Stimulated activated effector memory CD8-positive, alpha-beta T cell treated with anti-CD3 and anti-CD28 coated beads, Interleukin-12 subunit alpha, Interleukin-12 subunit beta, amount 100 ng/mL, for 72 hours (primary cell): ENCODE data around the gene CEP170.
A peak's percentile ranks its signal among the peaks of the same experiment; 100 is the strongest.

Experiments used
- ATAC-seq: fragments of 150-1000 bp; cut with Tn5 transposase; 2 replicates; pipeline ENCODE4 v1.10.0; 2021
- DNase-seq, 2 donors: peaks; one replicate each; pipeline ENCODE4 v3.0.0; 2021 to 2022; ENCODE audit warnings: low spot score in 2 of 2
- H3K27ac Mint-ChIP-seq: one replicate; pipeline ENCODE4 v1.8.0; 2022; ENCODE audit warnings: mild to moderate bottlenecking, mixed read lengths
- H3K36me3 Mint-ChIP-seq: one replicate; pipeline ENCODE4 v1.8.0; 2022; ENCODE audit warnings: mild to moderate bottlenecking, mixed read lengths
- H3K4me1 Mint-ChIP-seq: one replicate; pipeline ENCODE4 v1.8.0; 2022; ENCODE audit warnings: mixed read lengths
- H3K4me3 Mint-ChIP-seq: one replicate; pipeline ENCODE4 v1.8.0; 2022; ENCODE audit warnings: mild to moderate bottlenecking, mixed read lengths
- H3K9me3 Mint-ChIP-seq: one replicate; pipeline ENCODE4 v1.8.0; 2022; ENCODE audit warnings: mixed read lengths

Gene CEP170

DNA sequence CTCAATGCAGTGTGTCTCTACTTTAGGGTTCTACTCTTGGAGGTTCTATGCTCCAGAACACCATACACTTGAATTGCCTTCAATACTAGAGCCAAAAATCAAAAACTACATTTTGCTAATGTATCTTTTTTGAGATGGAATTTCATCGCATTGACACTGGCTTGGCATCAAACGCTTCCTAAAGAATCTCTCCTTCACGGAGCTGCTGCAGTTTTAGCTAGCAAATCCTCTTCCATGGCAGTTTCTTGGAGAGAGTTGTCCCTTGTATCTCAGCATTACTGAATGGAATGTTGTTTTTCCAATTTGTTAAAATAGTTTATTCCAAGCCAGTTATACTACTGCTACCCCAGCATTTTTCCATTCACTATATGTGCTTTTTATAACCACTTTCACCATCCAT lies 18.4 kb upstream of the CEP170 start:
- no peaks in the 10 kb centered on the region for H3K9me3 Mint-ChIP-seq
- H3K27ac Mint-ChIP-seq = no peak overlapping the region
- H3K4me1 Mint-ChIP-seq = no peaks in the 10 kb centered on the region
- no peak overlapping the region for H3K4me3 Mint-ChIP-seq
- no peak for ATAC-seq
- H3K36me3 Mint-ChIP-seq = peaks cover 33% of the 10 kb centered on the region
- no peak for DNase-seq

DNA sequence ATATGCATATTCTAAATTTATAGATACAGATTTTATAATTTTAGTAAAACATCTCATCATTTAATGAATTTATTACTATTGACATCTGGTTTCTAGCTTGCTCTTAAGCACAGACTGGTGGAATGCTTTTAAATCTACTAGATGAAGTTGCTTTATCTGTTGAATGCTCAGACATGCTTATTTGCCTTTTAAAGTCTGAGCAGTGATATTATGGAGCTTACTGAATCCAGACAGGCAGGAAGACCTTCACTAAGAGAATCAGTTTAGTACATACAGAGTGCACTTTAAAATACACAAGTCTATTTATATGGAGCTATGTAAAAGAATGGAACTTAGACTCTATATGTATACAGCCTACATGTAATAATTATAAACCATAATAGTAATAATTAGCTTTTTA lies 17.3 kb upstream of the CEP170 start:
- no peak for ATAC-seq
- Mint-ChIP-seq H3K4me3 (no peak overlapping the region), H3K36me3 (peaks cover 33% of the 10 kb centered on the region), H3K9me3 (no peaks in the 10 kb centered on the region), H3K27ac (no peak overlapping the region), H3K4me1 (no peaks in the 10 kb centered on the region)
- DNase-seq = no peak

DNA sequence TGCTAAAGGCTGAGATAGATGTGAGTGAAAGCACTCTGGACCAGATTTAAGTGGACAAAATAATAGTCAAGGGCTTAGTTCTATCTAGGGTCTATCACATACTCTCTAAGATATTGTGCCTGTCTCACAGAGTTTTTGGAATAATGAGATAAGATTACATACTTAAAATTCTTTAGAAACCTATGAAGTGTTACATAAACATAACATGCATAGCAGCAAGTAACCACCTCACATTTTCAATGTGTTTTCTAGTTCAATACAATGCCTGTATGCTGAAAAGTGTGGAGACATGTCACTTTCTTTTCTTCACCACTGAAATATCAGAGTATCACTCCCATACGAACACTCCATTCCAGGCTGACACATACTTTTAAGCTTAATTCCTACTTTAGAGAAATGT lies 16.9 kb upstream of the CEP170 start:
- Mint-ChIP-seq H3K36me3 (peaks cover 33% of the 10 kb centered on the region), H3K4me1 (no peaks in the 10 kb centered on the region), H3K27ac (no peak overlapping the region), H3K9me3 (no peaks in the 10 kb centered on the region), H3K4me3 (no peak overlapping the region)
- DNase-seq (no peak), ATAC-seq (no peak)

DNA sequence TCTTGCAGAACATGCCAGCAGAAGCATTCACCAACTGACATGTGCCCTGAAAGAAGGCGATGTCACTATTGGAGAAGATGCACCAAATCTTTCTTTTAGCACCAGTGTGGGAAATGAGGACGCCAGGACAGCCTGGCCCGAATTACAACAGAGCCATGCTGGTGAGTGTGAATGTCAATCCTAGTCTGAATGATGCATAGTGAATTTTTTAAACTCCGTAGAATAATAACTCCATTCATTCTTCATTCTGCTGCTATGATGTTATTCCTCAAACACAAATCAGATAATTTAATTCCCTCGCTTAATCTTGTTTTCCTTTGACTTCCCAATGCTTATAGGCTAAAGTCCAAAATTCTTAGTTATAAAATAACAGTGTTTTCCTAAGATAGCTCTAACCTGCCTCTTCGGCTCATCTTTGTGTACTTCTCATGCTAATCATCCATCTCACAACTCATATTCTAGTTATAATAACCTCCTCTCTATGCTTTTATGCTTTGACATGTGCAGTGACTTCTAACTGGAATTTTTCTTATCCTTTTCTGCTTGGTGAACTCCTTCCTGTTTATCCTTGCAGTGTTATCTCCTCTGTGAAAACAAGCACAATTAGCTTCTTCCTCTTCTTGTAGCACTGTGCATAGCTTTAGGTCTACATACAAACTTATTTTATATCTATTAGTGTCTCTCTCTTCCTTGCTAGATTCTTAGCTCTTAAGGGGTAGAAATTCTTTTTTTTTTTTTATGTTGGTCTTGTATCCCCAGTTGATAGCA lies 15.2 kb upstream of the CEP170 start:
- DNase-seq (no peak), ATAC-seq (no peak)
- Mint-ChIP-seq H3K4me3 (no peak overlapping the region), H3K27ac (no peak overlapping the region), H3K4me1 (no peaks in the 10 kb centered on the region), H3K36me3 (peaks cover 29% of the 10 kb centered on the region), H3K9me3 (no peaks in the 10 kb centered on the region)

DNA sequence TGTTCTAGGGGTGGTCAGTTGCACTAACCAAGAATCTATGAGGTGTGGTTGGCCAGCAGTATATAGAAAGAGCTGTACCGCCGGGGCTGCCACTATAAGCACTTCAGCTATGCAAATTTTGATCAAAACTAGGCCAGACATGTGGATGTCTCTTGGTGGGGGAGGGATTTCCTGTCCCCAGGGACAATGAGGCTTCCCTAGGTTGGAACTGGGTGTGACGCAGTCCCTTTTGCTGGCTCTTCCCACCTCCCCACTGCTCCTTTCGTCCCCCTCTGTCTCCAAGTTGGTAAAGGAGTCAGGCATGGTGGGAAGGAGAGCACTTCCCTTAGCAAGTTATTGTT lies 14.3 kb upstream of the CEP170 start:
- Mint-ChIP-seq H3K4me1 (peaks cover 5% of the 10 kb centered on the region), H3K9me3 (no peaks in the 10 kb centered on the region), H3K36me3 (peaks cover 21% of the 10 kb centered on the region), H3K4me3 (no peak overlapping the region), H3K27ac (no peak overlapping the region)
- no peak for ATAC-seq
- DNase-seq = no peak

DNA sequence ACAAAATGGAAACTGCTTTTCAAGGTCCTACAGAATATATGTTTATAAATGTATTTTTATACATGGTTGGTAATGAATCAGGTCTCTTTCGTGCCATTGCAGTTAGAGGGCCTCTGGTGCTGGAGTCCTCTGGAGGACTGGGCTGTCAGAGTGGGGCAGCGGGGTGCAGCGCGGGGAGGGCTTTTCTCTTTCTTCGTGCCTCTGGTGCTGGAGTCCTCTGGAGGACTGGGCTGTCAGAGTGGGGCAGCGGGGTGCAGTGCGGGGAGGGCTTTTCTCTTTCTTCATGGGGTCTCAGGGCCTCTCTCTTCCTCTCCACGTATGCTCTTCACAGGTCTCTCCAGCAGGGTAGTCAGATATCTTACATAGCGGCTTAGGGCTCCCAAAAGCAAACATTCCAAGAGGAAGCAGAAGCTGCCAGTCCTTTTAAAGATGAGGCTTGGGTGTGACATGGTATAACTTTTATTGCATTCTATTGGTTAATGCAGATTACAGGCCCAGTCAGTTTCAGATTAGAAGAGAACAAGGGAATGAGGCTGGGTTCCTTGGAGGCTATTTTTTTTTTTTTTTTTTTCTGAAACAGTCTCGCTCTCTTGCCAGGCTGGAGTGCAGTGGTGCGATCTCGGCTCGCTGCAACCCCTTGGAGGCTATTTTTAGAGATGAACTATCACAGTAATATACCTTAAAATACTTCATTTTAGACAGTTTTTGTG lies 13.8 kb upstream of the CEP170 start:
- peaks cover 8% of the 10 kb centered on the region for H3K4me1 Mint-ChIP-seq
- no peaks in the 10 kb centered on the region for H3K9me3 Mint-ChIP-seq
- H3K27ac Mint-ChIP-seq = no peak overlapping the region
- H3K4me3 Mint-ChIP-seq = no peak overlapping the region
- H3K36me3 Mint-ChIP-seq = peaks cover 18% of the 10 kb centered on the region
- DNase-seq (no peak), ATAC-seq (no peak)

DNA sequence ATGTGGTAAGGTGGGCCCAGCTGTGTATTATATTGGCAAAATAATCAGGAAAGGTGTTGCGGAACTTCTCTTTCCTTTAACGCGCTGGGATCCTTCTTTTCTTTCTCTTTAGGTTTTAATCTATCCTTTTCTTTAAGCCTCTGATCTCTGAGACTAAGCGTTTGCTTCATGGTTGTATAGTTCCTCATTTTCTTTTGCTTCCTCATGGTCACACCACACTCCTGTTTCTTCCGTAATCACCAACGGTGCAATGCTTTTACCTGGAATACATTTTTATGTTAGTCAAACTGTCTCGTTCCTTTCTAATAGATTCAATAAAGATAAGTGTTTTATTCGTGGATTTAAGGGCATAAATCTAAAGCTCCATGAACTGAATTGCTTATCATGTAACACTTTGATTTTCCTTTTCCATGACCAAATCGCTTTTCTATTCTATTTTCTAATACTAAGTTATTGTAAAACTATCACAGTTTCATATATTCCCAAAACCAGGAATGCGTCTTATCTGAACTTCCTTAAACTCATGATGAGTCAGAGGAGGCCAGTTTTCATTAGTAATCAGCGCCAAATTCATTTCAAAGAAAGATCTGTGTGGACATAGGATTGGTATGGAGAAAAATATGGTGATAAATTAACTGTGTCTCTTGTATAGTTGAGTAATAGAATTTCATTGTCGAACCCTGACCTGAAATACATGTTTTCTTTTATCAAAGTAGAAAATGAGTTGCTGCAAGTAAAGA lies 13.0 kb upstream of the CEP170 start:
- no peak overlapping the region for H3K27ac Mint-ChIP-seq
- H3K4me1 Mint-ChIP-seq = peaks cover 8% of the 10 kb centered on the region
- DNase-seq = no peak
- peaks cover 14% of the 10 kb centered on the region for H3K36me3 Mint-ChIP-seq
- H3K4me3 Mint-ChIP-seq = no peak overlapping the region
- no peaks in the 10 kb centered on the region for H3K9me3 Mint-ChIP-seq
- ATAC-seq = no peak

DNA sequence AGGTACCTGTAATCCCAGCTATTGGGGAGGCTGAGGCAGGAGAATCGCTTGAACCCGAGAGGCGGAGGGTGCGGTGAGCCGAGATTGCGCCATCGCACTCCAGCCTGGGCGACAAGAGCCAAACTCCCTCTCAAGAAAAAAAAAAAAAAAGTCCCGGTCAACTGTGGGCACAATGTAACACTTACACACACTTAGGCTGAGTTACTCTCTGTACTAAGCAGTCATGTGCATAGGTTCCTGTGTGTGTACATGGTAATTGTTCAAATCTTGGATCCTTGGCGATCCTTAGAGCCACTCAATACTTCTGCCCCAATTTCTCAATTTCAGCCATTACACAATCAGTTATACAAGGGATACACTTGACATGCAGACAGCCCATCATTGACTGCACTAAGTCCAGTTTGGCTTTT lies 12.4 kb upstream of the CEP170 start:
- no peaks in the 10 kb centered on the region for H3K9me3 Mint-ChIP-seq
- H3K4me3 Mint-ChIP-seq = no peak overlapping the region
- H3K36me3 Mint-ChIP-seq = peaks cover 14% of the 10 kb centered on the region
- no peak overlapping the region for H3K27ac Mint-ChIP-seq
- H3K4me1 Mint-ChIP-seq = peaks cover 8% of the 10 kb centered on the region
- no peak for ATAC-seq
- DNase-seq = no peak

DNA sequence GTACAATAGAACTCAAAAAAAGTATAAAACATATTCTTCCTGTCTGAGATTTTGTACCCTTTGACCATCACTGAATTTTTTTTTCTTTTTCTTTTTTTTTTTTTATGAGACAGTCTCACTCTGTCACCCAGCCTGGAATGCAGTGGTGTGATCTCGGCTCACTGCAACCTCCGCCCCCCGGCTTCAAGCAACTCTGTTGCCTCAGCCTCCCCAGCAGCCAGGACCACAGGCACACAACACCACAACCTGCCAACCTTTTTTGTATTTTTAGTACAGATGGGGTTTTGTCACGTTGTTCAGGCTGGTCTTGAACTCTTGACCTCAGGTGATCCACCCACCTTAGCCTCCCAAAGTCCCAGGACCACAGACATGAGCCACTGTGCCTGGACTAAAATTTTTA lies 11.2 kb upstream of the CEP170 start:
- peaks cover 9% of the 10 kb centered on the region for H3K36me3 Mint-ChIP-seq
- H3K9me3 Mint-ChIP-seq = no peaks in the 10 kb centered on the region
- H3K27ac Mint-ChIP-seq = no peak overlapping the region
- H3K4me3 Mint-ChIP-seq = no peak overlapping the region
- peaks cover 8% of the 10 kb centered on the region for H3K4me1 Mint-ChIP-seq
- no peak for DNase-seq
- ATAC-seq = no peak

DNA sequence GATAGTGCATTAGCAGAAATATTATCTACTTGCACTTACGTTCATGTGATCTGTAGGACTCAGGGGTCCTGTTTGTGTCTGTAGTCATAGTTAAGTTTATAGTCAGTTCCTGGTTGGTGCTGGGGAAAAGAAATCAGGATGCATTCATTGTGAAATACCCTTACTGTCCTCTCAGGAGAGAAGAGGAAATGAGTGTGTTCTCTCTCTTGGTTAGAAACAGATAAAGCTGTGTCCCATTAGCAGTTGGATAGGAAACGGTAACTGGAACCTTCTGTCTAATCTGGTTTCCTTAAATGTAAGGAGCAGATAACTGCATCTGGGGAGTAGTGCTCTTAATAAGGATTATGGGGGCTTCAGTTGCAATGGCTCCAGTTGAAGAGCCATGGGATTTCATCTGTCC lies 9.6 kb upstream of the CEP170 start:
- no peak overlapping the region for H3K4me3 Mint-ChIP-seq
- no peaks in the 10 kb centered on the region for H3K9me3 Mint-ChIP-seq
- DNase-seq (no peak), ATAC-seq (peak; percentile 43)
- H3K4me1 Mint-ChIP-seq = peaks cover 8% of the 10 kb centered on the region
- no peaks in the 10 kb centered on the region for H3K36me3 Mint-ChIP-seq
- H3K27ac Mint-ChIP-seq = no peak overlapping the region

DNA sequence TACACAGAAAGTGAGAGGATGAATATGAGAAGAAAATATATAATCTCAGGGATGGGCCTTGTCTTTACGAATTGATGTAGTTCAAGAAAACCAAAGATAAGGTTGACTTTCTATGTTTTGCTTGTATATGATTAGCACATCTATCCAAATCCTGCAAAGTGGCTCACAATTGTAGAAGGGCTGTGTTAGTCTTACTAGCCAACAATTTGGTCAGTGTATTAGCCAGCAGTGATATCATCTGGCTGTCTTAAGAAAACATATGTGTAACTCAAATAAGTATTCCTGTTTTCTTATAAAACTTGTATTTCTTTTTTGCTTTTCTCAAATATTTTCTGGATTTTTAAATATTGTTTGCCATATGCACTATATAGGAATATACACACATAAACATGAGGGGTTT lies 6.3 kb upstream of the CEP170 start:
- peaks cover 8% of the 10 kb centered on the region for H3K4me1 Mint-ChIP-seq
- H3K4me3 Mint-ChIP-seq = no peak overlapping the region
- DNase-seq = no peak
- no peaks in the 10 kb centered on the region for H3K36me3 Mint-ChIP-seq
- ATAC-seq = no peak
- H3K9me3 Mint-ChIP-seq = no peaks in the 10 kb centered on the region
- no peak overlapping the region for H3K27ac Mint-ChIP-seq

DNA sequence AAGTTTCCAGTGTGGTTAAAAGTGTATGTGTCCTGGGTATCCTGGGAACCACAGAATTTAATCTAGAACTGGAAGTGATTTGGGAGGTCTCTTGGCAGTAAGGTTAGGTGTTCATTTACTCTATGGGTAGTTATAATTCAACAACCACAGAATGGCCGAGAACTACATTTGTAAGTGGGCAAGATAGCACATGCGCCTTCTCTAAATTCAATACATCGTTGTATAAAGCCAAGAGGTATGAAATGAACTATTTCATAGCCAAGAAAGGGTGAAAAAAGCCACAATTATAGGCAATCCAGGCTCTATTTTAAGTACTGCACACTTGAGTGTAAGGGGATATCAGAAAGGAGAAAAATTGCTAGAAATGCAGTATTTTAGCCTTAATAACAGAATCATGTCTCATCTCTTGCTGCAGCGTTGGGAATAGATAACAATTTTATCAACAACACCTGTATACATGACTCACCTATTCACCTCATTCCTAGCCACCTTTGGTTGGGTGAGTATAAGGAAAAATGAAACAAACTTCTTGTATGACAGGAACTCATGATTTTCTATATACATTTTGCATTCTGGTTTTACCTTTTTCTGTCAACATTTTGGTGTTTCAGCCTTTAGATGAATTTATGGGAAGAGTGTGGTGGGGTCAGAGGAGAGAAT lies 5.3 kb upstream of the CEP170 start:
- H3K4me1 Mint-ChIP-seq = peaks cover 13% of the 10 kb centered on the region
- ATAC-seq = no peak

DNA sequence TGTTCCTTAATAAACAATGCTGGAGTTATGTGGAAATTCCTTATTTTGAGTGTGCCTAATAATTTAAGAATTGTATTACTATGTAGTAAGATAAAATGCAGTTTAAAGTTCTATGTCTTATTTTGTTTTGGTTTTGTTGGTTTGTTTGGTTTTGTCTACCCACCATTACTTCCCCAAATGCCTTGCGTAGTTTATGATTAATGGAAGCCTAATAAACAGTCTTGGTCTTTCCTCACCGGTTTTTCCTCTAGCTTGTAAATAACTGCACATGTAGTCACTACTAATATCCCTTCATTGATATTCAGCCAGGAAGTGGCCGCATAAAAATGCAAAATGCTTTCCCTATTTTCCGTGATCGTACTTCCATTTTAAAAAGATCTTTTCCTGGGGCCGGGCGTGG lies 3.6 kb upstream of the CEP170 start:
- H3K4me1 Mint-ChIP-seq = peaks cover 16% of the 10 kb centered on the region
- no peak overlapping the region for H3K27ac Mint-ChIP-seq
- H3K36me3 Mint-ChIP-seq = peaks cover 22% of the 10 kb centered on the region

More for the DNA sequence above, 5.3 kb upstream of the CEP170 start:
- Mint-ChIP-seq H3K27ac (no peak overlapping the region), H3K9me3 (no peaks in the 10 kb centered on the region), H3K36me3 (peaks cover 8% of the 10 kb centered on the region), H3K4me3 (no peak overlapping the region)
- DNase-seq = no peak

DNA sequence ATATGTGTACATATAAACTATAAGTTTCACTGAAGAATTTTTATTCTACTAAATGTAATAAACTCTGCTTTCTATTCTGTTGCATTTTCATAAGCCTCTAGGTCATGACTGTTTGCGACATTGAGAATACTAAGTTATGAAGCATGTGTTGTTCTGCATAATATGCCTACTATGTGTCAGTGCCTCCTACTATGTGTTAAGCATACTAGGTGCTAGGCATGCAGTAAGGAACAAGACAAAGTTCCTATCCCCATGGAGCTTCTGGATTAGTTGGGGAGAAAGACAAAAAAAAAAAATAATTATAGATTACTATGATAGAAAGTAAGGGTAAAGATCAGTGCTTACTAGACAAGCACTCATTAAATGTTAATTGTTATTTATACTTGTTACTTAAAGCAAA lies 2.1 kb upstream of the CEP170 start:
- H3K4me1 Mint-ChIP-seq = peaks cover 21% of the 10 kb centered on the region
- no peaks in the 10 kb centered on the region for H3K9me3 Mint-ChIP-seq
- peak overlapping the region; percentile 99 for H3K4me3 Mint-ChIP-seq
- DNase-seq (no peak), ATAC-seq (no peak)
- H3K36me3 Mint-ChIP-seq = peaks cover 22% of the 10 kb centered on the region
- H3K27ac Mint-ChIP-seq = no peak overlapping the region

More for the DNA sequence above, 3.6 kb upstream of the CEP170 start:
- no peak overlapping the region for H3K4me3 Mint-ChIP-seq
- ATAC-seq (no peak), DNase-seq (no peak)
- no peaks in the 10 kb centered on the region for H3K9me3 Mint-ChIP-seq

DNA sequence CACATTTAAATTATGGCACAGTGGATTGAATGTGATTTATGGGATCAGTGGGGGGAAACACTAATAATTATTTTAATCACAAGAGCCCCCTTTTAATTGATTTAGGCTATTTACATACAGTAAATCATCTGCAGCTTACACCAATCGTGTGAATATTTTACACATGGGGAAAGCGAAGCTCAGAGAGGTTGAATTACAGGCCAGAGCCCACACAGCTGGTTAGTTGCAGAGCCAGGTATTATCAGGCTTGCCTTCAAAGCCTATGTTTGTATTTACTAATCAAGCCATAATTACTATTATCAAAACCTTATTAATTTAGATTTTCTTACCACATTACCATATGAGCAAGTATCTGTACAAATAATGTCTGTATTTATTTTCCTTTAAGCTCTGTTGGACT lies 1.5 kb upstream of the CEP170 start:
- H3K27ac Mint-ChIP-seq = peak overlapping the region; percentile 99
- H3K4me3 Mint-ChIP-seq = peak overlapping the region; percentile 99
- peaks cover 21% of the 10 kb centered on the region for H3K4me1 Mint-ChIP-seq
- no peak for ATAC-seq
- no peaks in the 10 kb centered on the region for H3K9me3 Mint-ChIP-seq
- no peak for DNase-seq
- peaks cover 22% of the 10 kb centered on the region for H3K36me3 Mint-ChIP-seq
